Mucosa of rectum (tissue), 2 donors: Measurements from ENCODE around the gene TECTA.

ENCODE experiments used
- H3K27ac ChIP-seq, 2 donors: one replicate each; pipeline ENCODE4 v1.7.0; 2013; ENCODE audit warnings: inconsistent platforms in 2 of 2, low read depth in 2 of 2, low read length in 2 of 2
- H3K27me3 ChIP-seq, 2 donors: one replicate each; pipeline ENCODE4 v1.7.0; 2013; ENCODE audit warnings: low read length in 2 of 2; ENCODE audit not compliant: control insufficient read depth in 2 of 2, insufficient read depth in 2 of 2
- H3K36me3 ChIP-seq, 2 donors: one replicate each; pipeline ENCODE4 v1.7.0; 2013; ENCODE audit warnings: low read length in 2 of 2; ENCODE audit not compliant: control insufficient read depth in 2 of 2, insufficient read depth in 2 of 2
- H3K4me1 ChIP-seq, 2 donors: one replicate each; pipeline ENCODE4 v1.7.0; 2013; ENCODE audit warnings: low read length in 2 of 2, mild to moderate bottlenecking in 1 of 2; ENCODE audit not compliant: control insufficient read depth in 2 of 2, insufficient read depth in 2 of 2
- H3K4me3 ChIP-seq, 2 donors: one replicate each; pipeline ENCODE4 v1.7.0; 2013; ENCODE audit warnings: low read length in 2 of 2
- H3K9ac ChIP-seq, 2 donors: one replicate each; pipeline ENCODE4 v1.7.0; 2013; ENCODE audit warnings: low read length in 2 of 2, low read depth in 1 of 2, mild to moderate bottlenecking in 1 of 2
- H3K9me3 ChIP-seq, 2 donors: one replicate each; pipeline ENCODE4 v1.7.0; 2013; ENCODE audit warnings: low read length in 2 of 2; ENCODE audit not compliant: control insufficient read depth in 2 of 2
- donor health status: healthy.
- donor health status: Normal muscosa, but diverticular disease.

Gene TECTA

GRCh38 chr11:121067026-121067425 lies 34.0 kb upstream of the TECTA start:
- Histone ChIP-seq H3K27me3 (no peaks in the 10 kb centered on the region), H3K9me3 (no peaks in the 10 kb centered on the region), H3K36me3 (peaks cover 6 to 7% of the 10 kb centered on the region in 2 donors), H3K27ac (peak overlapping the region in 1 of 2 donors; percentile 70), H3K4me3 (no peak overlapping the region), H3K4me1 (peaks cover 9 to 20% of the 10 kb centered on the region in 2 donors), H3K9ac (no peak overlapping the region)

- Histone ChIP-seq H3K4me1 (peaks cover 9 to 20% of the 10 kb centered on the region in 2 donors), H3K9ac (no peak overlapping the region), H3K9me3 (no peaks in the 10 kb centered on the region), H3K4me3 (no peak overlapping the region), H3K36me3 (peaks cover 3 to 7% of the 10 kb centered on the region in 2 donors), H3K27me3 (no peaks in the 10 kb centered on the region), H3K27ac (peak overlapping the region; percentile 43 to 70)
Observed at GRCh38 chr11:121067453-121067852, 33.6 kb upstream of the TECTA start.

GRCh38 chr11:121067962-121068647 lies 32.9 kb upstream of the TECTA start:
- Histone ChIP-seq H3K9me3 (no peaks in the 10 kb centered on the region), H3K4me3 (no peak overlapping the region), H3K4me1 (peaks cover 9 to 20% of the 10 kb centered on the region in 2 donors), H3K9ac (no peak overlapping the region), H3K36me3 (peaks cover 0 to 7% of the 10 kb centered on the region in 2 donors), H3K27me3 (no peaks in the 10 kb centered on the region), H3K27ac (peak overlapping the region; percentile 43 to 70)

- H3K27me3 ChIP-seq, result no peaks in the 10 kb centered on the region
- H3K36me3 ChIP-seq, result peaks cover 0 to 7% of the 10 kb centered on the region in 2 donors
- no peak overlapping the region for H3K9ac ChIP-seq
- H3K4me1 ChIP-seq, result peaks cover 9 to 20% of the 10 kb centered on the region in 2 donors
- H3K9me3 ChIP-seq, result no peaks in the 10 kb centered on the region
- no peak overlapping the region for H3K27ac ChIP-seq
- no peak overlapping the region for H3K4me3 ChIP-seq
Observed at GRCh38 chr11:121068787-121069186, 32.3 kb upstream of the TECTA start.

GRCh38 chr11:121070951-121071845 lies 29.8 kb upstream of the TECTA start:
- Histone ChIP-seq H3K4me1 (peaks cover 9 to 20% of the 10 kb centered on the region in 2 donors), H3K9ac (no peak overlapping the region), H3K27ac (no peak overlapping the region), H3K36me3 (peaks cover 0 to 2% of the 10 kb centered on the region in 2 donors), H3K27me3 (no peaks in the 10 kb centered on the region), H3K9me3 (no peaks in the 10 kb centered on the region), H3K4me3 (no peak overlapping the region)

- Histone ChIP-seq H3K27me3 (no peaks in the 10 kb centered on the region), H3K9ac (no peak overlapping the region), H3K4me3 (no peak overlapping the region), H3K27ac (no peak overlapping the region), H3K36me3 (no peaks in the 10 kb centered on the region), H3K9me3 (no peaks in the 10 kb centered on the region), H3K4me1 (peaks cover 6 to 19% of the 10 kb centered on the region in 2 donors)
Observed at GRCh38 chr11:121071846-121072450, 29.1 kb upstream of the TECTA start.

- H3K4me3 ChIP-seq, result no peak overlapping the region
- H3K9me3 ChIP-seq, result no peaks in the 10 kb centered on the region
- no peaks in the 10 kb centered on the region for H3K4me1 ChIP-seq
- H3K27ac ChIP-seq, result no peak overlapping the region
- no peak overlapping the region for H3K9ac ChIP-seq
- H3K36me3 ChIP-seq, result no peaks in the 10 kb centered on the region
- no peaks in the 10 kb centered on the region for H3K27me3 ChIP-seq
Observed at GRCh38 chr11:121081321-121081720, 19.7 kb upstream of the TECTA start.

- H3K36me3 ChIP-seq, result peaks cover 0 to 1% of the 10 kb centered on the region in 2 donors
- no peaks in the 10 kb centered on the region for H3K27me3 ChIP-seq
- no peak overlapping the region for H3K9ac ChIP-seq
- H3K4me1 ChIP-seq, result no peaks in the 10 kb centered on the region
- no peaks in the 10 kb centered on the region for H3K9me3 ChIP-seq
- no peak overlapping the region for H3K27ac ChIP-seq
- H3K4me3 ChIP-seq, result no peak overlapping the region
Observed at GRCh38 chr11:121082219-121082618, 18.8 kb upstream of the TECTA start.

GRCh38 chr11:121082670-121083069 lies 18.4 kb upstream of the TECTA start:
- Histone ChIP-seq H3K4me1 (no peaks in the 10 kb centered on the region), H3K27me3 (no peaks in the 10 kb centered on the region), H3K9ac (no peak overlapping the region), H3K9me3 (no peaks in the 10 kb centered on the region), H3K36me3 (peaks cover 0 to 6% of the 10 kb centered on the region in 2 donors), H3K4me3 (no peak overlapping the region), H3K27ac (no peak overlapping the region)

GRCh38 chr11:121086866-121087265 lies 14.2 kb upstream of the TECTA start:
- Histone ChIP-seq H3K9me3 (no peaks in the 10 kb centered on the region), H3K27me3 (no peaks in the 10 kb centered on the region), H3K9ac (no peak overlapping the region), H3K27ac (no peak overlapping the region), H3K4me1 (no peaks in the 10 kb centered on the region), H3K36me3 (peaks cover 0 to 10% of the 10 kb centered on the region in 2 donors), H3K4me3 (no peak overlapping the region)
